ENCODE measurements around the gene FAM222B.
A peak's percentile ranks its signal among the peaks of the same experiment; 100 is the strongest.
"Not testable (repeated sequence)": the region's sequence is repeated elsewhere in the genome, so short reads cannot be mapped to it uniquely, and the experiment has no call there.

The FAM222B gene

DNA sequence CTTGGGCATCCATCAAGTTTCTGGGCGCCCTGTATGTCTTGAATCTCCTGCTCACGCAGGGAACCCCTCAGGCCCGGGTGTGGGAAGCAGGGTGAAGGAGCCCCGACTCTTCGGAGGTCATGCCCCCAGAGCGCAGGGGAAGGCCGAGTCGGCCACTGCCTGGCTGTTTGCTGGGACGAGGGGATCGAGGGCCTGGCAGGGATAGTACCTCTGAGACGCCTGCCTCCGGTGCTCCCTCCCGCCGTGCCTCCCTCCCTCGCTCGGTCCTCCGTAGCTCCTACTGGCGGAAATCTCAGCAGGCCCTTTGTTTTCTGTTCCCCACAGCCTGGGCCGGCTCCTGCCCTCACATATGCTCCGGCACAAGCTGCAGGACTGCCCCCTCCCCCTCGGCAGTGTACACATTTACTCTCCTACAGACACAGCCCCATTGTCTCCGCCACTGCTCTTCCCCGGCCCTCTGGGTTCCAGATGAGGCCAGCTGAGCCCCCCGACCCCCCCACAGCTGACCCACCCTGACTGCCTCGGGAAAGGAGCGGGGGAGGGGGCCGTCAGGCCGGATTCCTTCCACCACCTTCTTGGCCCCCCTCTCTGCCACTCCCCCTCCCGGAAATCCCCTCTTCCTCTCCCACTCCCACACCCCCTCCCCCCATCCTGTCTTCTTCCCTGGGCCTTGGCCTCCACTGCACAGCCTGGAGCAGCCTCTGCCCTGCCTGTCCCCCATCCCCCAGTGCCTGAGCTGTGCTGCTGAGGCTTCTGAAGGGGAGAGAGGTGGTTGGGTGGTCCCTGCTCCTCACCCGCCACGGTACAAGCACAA, 97.4 kb downstream of the FAM222B start:
- no peak for ATAC-seq

DNA sequence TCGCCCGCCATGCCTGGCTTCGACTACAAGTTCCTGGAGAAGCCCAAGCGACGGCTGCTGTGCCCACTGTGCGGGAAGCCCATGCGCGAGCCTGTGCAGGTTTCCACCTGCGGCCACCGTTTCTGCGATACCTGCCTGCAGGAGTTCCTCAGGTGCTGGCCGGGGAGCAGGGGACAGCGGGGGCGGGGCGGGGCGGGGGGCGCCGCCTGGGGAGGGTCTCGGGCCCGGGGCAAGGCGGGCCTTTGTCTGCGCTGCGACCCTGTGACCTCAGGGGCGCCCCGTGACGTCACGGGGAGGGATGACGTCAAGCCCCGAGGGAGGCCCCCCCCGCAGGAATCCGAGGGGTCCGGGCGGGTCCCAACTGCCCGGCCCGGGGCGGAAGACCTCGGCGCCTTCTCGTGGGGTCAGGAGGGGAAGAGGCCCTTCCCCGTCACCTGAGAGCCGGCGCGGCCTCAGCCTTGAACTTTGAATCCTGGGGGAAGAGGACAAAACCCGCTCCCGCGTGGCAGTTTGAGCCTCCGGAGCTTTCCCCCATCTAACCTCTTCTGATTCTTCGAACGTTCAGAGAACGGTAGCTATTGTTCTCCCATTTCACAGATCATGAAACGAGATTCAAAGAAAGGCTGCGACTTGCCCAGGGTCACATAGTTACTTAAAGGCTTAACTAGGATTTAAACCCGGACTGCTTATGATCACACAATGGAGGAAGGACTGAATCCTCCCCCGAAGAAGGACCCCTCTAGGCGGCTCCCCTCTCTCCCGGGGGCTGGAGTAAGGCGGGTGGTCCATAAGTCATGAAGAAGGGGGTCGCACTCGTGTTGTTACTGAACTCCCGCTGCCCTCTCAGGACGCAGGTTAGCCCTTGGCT, 98.3 kb downstream of the FAM222B start:
- ATAC-seq: peak; percentile 27 to 28

DNA sequence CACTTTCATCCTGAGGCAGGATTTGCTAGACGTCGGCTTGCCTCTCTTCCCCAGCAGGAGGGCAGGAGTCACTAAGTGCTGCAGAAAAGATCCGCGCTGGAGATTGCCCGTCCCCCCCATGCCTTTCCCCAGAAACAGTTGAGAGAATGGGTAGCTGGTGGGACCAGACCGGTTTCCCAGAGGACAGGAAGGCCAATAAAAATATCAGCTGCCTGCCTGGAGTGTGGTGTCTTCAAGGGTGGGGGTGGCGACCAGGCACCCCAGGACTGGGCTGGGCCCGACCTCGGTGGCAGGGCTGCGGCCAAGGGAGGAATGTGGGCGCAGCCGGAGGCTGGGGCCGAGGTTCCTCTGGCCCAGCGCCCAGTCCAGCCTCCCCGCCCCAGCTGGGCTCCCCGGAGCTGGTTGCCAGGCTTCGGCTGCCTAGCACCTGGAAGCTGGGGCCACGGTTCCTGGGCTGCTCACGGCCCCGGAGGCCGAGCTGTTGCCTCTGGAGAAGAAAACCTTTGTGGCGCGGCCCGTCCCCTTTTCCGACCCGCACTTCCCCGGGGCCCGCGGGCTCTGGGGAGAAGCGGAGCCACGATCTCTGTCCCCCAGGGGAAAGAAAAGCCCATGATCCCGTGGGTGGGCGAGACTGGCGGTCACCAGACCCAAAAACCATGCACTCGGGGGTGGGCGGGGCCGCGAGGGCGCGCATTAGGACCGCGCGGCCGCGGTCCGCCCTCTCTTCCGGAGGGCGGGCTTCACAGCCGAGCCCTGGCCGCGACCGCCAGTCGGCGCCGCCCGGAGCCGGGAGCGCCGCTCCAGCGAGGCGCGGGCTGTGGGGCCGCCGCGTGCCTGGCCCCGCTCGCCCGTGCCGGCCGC, 99.1 kb downstream of the FAM222B start, which contains the start of gene TRAF4:
TRAF4 (plus strand) TSS at position 769 of the 861 bp plus-strand sequence. CDS start 102 bp downstream, outside the sequence.
- peak; percentile 90 to 91 for ATAC-seq

DNA sequence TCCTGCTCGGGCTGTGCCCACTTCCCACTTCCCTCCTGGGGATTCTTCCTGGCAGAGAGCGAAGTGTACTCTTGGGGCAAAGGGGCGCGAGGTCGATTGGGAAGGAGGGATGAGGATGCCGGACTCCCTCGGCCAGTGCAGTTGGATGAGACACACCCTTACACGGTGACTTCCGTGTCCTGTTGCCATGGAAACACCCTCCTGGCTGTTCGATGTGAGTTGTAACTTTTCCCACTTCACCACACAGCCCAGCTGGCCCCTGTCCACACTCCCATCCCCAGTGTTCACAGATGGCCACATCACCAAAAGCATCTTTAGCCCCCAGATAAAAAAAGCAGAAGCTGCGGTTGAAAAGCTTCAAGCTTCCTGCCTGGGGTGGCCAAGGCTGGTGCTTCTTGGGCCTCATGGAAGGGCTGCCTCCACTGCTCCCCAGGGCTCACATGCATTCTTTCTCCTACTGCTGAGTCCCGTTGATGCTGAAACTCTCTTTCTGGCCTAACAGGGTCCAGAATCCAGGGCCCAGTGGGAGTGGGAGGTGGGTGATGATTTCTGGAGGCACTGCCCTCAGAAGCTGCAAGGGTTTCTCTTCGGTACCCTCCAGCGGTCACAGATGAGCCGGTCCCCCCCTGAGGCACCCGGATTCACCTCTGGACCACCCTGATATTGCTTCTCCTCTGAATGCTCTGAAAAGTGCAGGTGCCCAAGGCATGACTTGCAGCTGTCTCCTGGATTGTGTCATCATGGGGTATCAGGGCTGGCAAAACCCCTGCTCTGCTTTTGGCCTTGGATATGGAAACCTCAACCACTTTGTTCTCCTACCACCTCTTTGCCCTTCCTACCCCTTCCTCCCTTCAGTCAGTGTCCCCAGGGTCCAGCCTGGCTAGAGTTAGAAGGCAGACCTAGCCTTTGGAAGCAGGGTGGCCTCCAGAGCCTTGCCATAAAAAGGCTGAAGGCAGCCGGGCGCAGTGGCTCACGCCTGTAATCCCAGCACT, 100.9 kb downstream of the FAM222B start:
- no peak for ATAC-seq

DNA sequence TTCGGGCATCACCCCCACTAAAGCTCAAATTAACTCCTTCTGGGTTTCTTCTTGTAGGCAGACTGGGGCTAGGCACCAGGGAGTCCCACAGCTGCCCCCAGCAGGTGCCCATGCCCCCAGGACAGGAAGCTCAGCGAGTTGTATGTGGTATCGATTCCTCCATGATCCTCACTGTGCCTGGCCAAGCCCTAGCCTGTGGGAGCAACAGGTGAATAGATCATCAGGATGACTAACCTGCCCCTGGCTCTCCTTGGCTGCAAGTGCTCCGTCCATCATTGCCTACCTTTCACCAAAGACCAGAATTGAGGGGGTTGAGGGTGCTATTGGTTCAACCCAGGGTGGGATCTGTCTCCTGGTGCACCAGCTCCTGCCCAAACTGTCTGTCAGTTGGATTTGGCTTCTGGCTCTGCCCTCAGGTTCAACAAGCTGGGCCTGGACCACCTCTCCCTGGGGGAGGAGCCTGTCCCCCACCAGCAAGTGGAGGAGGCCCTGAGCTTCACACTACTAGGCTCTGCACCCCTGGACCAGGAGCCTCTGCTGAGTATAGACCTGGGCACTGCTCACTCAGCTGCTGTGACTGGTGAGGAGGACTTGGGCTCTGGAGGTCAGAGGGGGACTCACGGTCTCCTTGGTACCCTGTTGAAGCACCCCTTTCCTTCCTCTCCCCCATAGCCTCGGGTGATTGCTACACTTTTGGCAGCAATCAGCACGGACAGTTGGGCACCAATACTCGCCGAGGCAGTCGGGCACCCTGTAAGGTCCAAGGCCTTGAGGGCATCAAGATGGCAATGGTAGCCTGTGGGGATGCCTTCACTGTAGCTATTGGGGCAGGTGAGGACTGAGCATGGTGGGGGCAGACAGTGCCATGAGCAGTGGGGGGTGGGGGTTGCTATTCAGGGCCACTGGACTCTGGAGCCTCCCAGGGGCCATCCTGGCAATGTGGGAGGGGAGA, 101.9 kb downstream of the FAM222B start:
- ATAC-seq: no peak

DNA sequence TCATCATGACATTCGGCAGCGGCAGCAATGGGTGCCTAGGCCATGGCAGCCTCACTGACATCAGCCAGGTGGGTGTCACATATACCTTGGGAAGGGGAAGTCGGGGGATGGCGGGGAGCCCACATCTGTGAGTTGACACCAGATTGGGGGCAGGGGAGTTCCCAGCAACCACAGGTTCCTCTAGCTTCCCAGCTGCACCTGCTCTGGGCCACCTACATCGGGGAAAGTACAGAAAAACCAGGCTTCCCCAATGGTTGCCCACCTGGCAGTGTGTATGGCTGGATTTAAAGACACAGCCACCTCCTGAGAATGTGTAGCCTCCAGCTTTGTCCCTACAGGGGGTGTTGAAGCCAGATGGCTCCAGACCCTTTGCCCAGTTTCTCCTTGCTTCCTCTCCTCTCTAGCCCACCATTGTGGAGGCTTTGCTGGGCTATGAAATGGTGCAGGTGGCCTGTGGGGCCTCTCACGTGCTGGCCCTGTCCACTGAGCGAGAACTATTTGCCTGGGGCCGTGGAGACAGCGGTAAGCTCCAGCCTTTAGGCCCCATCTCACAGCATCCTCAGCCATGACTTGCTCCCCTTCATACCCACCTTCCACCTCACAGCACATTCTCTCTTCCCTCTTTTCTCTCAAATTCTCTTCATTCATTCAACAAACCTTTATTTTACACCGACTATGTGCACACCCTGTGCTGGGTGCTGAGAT, 103.8 kb downstream of the FAM222B start:
- peak; percentile 60 to 66 for ATAC-seq

DNA sequence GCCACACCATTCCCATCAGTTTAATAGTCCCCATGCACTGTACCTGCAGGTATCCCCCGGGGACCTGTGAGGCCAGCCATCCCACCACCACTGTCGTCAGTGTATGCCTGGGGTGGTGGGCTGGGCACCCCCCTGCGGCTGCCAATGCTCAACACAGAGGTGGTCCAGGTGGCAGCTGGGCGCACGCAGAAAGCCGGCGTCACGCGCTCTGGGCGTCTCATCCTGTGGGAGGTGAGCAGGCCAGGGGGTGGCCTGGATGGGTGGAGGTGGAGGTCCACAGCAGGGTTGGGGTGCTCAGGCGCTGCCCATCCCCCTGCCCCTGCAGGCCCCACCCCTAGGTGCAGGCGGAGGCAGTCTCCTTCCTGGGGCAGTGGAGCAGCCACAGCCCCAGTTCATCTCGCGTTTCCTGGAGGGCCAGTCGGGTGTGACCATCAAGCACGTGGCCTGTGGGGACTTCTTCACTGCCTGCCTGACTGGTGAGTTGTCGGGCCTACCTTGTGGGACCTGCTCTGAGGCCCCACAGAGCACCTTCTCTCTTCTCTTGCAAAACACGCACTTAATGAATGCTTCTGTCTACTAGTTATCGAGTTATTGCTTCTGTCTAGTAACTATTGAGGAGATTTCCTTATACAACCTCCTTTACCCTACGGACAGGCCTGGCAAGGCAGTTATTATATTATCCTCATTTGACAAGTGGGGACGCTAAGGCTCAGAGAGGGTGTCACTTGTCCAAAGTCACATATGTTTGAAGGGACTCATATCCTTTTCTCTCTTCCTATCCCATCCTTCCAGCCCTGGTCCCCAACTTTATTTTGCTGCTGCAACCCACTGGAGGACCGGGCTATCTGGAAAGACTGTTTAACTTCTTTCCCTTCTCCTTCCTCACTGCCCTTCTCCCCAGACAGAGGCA, 104.6 kb downstream of the FAM222B start:
- peak in 1 of 2 donors; percentile 14 for ATAC-seq

DNA sequence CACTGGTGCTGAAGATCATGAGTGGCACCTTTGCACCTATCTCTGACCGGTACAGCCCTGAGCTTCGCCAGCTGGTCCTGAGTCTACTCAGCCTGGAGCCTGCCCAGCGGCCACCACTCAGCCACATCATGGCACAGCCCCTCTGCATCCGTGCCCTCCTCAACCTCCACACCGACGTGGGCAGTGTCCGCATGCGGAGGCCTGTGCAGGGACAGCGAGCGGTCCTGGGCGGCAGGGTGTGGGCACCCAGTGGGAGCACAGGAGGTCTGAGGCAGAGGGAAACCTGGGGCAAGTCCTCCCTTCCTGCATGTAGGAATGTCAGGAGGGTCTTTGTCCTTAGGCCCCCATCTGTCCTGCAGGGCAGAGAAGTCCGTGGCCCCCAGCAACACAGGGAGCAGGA, 105.3 kb downstream of the FAM222B start:
- no peak for ATAC-seq

DNA sequence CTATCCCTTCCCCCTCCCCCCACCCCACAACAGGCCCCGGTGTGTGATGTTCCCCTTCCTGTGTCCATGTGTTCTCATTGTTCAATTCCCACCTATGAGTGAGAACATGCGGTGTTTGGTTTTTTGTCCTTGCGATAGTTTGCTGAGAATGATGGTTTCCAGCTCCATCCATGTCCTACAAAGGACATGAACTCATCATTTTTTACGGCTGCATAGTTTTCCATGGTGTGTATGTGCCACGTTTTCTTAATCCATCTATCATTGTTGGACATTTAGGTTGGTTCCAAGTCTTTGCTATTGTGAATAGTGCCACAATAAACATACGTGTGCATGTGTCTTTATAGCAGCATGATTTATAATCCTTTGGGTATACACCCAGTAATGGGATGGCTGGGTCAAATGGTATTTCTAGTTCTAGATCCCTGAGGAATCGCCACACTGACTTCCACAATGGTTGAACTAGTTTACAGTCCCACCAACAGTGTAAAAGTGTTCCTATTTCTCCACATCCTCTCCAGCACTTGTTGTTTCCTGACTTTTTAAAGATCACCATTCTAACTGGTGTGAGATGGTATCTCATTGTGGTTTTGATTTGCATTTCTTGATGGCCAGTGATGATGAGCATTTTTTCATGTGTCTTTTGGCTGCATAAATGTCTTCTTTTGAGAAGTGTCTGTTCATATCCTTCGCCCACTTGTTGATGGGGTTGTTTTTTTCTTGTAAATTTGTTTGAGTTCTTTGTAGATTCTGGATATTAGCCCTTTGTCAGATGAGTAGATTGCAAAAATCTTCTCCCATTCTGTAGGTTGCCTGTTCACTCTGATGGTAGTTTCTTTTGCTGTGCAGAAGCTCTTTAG, 106.4 kb downstream of the FAM222B start:
- not testable (repeated sequence) for ATAC-seq

DNA sequence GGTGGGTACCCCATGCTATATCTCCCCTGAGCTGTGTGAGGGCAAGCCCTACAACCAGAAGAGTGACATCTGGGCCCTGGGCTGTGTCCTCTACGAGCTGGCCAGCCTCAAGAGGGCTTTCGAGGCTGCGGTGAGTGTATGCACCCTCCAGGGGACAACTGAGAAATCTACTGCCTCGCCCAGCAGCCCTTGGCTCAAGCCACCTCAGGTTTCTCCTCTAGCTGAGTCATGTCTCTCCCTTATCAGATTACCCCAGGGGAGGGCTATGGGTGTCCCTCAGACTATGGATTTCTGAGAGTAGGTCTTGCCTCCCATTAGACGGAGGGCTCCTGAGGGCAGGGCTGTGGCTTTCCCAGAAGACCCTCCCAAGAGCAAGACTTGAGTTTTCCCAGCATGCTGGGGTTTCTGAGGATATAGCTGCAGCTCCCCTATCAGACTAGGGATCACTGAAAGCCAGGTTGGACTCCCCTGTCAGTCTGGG, 107.3 kb downstream of the FAM222B start:
- no peak for ATAC-seq

DNA sequence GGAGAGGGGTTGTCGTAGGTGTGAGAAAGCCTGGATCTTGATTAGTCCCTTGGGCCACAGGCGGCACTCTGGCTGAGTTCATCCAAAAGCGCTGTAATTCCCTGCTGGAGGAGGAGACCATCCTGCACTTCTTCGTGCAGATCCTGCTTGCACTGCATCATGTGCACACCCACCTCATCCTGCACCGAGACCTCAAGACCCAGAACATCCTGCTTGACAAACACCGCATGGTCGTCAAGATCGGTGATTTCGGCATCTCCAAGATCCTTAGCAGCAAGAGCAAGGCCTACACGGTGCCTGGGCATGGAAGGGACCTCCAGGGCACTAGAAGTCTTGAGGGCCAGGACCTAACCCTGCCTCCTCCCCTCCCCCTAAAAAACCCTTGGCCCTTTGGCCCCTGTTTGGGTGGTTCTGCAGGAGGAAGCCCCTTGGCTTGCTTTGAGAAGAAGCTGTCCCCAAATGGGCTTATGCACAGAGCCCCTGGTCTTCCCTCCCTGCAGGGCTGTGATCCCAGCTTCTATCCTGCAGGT, 107.8 kb downstream of the FAM222B start:
- ATAC-seq: no peak

DNA sequence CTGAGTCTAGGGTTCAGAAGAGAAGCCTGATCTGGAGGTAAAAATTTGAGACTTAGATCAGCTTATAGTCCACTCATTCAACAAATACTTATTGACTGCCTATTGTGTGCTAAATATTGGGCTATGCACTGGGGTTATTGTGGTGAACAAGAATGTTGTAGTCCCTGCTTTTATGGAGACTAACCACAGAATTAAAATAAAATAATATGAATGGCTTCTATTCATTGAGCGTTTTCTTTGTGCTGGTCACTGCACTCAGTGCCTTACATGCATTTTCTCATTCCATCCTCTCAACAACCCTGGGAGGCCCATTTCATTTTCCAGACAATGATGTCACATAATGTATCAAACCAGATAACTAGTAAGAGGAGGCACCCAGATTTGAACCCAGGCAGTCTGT, 109.2 kb downstream of the FAM222B start:
- no peak for ATAC-seq

DNA sequence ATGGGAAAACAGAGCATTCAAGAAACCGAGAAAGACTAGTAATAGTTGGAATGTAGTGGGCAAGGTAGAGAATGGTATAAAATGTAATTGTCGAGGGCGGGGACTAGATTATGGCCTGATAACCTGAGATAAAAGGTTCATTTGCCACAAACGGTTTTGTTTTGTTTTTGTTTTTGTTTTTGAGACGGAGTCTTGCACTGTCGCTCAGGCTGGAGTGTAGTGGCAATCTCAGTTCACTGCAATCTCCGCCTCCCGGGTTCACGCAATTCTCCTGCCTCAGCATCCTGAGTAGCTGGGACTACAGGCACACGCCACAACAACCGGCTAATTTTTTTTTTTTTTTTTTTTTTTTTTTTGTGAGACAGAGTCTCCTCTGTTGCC, 112.7 kb downstream of the FAM222B start:
- no peak for ATAC-seq

DNA sequence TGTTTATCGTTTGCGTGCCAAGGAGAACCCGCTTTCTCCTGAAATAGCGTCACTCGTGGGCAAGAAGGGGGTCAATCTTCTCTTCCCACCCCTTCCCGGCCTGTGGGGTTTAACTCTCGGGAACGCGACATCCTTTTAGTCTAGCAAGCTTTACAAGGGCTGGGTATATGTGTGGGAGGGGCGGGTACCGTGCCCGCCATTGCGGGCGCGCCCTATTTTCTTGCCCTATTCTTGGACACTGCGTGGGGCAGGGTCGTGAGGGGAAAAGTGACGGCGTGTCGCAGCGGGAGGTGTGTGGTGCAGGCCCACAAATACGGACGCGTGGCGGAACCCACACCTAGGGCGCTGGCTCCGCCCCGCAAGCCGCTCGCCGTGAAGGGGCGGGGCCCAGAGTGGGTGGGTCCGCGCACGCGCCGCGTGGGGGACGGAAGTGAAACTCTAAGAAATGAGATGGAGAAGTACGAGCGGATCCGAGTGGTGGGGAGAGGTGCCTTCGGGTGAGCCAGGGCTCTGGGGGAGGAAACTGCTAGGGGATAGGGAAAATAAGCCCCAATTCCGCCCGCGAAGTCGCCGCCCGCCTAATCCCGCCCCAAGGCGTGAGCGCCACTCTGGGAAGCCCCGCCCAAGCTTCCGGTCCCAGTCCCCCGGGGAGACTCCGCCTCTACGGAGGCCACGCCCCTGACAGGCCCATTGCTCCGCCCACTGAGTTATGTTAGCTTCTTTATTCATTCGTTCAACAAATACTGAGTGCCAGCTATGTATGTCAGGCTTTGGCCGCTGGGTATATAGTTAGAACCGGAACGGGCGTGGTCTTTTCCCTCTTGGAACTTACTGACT, 114.0 kb downstream of the FAM222B start, which contains the start of gene NEK8:
NEK8 (plus strand) TSS at position 425 of the 837 bp plus-strand sequence; CDS start at position 451, 26 bp downstream.
- ATAC-seq: peak; percentile 39 to 41

DNA sequence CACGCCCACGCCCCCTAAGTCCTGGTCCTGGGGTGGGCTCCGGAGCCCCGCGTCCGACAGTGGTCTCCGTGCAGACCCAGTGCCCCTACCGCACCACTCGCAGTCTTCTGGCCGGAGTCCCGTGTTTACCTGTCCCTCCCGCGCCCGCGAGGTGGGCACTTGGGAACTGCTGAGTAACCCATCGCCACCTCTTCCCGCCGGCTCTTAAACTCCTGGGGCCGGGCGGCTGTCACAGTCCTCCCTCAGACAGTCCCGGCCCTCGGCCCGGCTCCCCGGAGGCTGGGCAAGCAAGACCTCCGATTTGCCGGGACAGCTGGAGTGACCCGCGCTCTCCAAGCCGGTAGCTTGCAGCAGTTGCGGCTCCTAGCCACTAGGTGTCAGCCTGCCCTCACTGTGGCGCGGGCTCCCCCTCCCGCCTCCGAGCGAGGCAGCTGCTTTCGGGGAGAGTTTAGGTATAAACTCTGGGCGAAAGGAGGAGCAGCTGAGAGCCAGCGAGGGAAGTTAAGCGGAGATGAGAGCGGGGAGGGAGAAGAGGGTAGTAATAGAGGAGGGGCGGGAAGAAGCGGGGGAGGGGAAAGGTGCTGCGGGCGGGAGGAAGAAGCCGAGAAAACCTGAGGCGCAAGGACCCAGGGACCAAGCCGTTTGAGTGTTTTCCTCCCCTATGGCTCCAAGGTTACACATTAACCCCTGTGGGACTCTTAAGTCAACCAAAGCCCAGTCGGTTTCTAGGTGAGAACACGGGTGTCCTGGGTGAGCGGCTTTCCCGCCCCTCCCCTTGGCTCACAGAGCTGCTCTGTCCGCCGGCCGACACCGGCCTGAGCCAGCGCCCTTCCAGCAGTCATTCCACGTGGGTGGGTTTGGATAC, 115.7 kb downstream of the FAM222B start:
- peak; percentile 31 to 36 for ATAC-seq
